Putamen (tissue), 1 donor: ENCODE results near the gene PRKN.
"Not testable (repeated sequence)": the region's sequence is repeated elsewhere in the genome, so short reads cannot be mapped to it uniquely, and the experiment has no call there.

Source experiments
- DNase-seq: peaks from one replicate; pipeline ENCODE4 v3.0.0-alpha.2; 2016; ENCODE audit warnings: low spot score

Gene PRKN

DNA sequence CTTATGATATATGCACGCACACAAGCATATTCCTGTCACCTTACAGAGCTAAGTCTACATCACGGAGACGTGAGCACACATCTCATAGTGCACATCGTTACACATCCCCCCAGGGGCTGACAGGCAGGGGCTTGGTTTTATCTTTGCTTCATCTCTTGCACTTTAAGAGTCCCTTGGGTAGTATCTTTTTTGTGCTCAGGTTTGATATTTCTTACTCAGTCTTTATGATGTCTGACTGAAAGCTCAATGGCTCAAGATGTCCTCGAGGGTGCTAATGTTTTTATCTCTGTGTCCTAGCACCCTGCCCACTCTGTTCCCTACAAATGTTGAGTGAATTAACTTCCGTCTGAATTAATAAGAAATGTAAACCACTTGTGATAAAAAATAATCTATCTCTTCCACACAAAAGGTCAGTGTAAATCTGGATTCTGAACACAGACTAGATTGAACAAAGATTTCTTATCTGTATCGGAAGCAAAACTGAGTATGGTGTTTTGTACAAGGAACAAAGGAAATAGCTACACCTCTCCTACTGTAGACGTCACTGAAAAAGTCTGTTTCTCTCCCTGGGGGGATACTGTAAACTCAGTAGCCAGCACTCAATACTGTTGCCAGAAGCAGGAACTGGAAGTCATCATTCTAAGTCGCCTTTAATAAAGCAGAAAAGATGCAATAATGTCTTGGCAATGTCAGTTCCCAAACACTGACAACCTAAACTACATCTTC is 195.1 kb downstream of the PRKN start:
- no peak for DNase-seq

DNA sequence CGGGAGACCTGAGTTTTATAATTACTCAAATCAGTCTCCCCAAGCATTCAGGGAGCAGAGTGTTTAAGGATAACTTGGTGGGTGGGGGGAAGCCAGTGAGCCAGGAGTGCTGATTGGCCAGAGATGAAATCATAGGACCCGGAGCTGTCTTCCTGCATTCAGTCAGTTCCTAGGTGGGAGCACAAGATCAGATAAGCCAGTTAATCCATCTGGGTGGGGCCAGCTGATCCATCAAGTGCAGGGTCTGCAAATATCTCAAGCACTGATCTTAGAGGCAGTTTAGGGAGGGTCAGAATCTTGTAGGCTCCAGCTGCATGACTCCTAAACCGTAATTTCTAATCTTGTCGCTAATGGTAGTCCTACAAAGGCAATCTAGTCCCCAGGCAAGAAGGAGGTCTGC is 196.2 kb downstream of the PRKN start:
- not testable (repeated sequence) for DNase-seq

- no peak for DNase-seq
These were observed 199.0 kb downstream of the PRKN start for GRCh38 chr6:162528538-162528937.

DNA sequence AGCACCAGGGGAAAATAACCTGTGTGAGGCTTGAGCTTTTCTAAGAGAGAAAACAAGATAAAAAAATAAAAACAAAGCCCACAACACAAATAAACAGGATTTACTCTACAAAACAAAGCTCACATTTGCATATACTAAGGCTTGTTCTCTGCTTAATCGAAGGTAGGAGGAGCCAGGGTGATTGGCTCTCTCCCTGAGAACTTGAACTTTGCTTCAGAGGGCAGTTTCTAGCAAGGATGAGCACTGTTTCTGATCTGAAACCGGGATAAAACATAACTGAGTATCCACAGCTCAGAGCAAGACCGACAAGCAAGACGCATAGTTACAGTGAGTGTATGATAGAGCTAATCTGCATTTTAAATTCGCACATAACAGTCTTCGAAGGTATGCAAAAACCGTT is 200.6 kb downstream of the PRKN start:
- DNase-seq: no peak

GRCh38 chr6:162525181-162525580 is 202.4 kb downstream of the PRKN start:
- DNase-seq: no peak

DNA sequence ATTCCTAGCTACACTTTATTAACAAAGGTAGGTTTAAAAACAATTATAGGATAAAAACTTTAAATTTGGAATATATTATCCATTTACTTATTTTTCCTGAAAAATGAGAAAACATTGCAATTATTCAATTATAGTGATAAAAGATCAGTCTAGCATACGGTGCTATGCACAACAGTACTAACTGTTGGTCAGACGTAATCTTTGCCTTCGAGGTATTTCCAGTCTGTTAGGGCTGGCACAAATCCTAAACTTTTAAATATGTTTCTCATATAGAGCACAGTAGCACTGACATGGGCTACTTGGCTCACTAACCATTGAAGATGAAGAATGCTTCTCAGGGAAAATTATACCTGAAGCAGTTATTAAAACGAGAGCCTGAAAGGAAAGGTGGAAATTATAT is 214.8 kb downstream of the PRKN start:
- DNase-seq: no peak

DNA sequence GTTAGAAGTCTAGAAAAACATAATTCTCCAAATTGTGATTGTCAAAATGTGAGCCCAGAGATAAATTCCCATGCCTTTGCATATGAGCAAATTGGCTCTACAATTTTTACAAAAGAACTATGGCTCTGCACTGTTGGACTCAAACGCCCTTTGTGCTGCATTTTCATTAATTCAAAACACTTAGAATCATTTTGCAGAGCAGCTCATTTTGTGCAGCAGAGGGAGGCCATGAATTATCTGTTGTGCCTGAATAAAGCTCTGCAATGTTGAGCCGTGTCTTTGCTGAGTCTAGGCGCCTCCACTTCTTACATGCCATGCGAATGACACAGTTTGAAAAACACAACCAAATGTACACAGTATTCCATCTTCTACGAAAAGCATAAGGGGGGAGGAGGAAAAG is 230.2 kb downstream of the PRKN start:
- peak; percentile 53 for DNase-seq

- no peak for DNase-seq
These were observed 233.6 kb downstream of the PRKN start for GRCh38 chr6:162493917-162494316.

DNA sequence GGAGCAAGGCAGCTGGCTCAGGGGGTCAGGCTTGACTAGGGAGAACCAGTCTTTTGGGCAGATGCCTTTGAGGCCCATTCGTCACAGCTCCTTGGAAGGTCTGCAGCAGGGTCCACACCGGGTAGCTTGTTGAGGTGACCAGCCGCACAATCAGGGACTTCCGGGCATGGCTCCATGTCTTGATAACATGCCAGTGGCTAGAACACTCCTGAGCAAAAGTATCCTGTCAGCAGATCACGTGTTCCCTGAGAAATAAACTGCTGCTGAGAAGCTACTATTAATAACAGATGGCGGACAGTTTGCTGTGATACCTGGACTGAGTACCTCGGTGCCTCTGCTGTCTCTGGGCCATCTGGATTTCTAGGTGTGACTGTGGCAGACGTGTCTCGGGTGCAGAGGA is 235.9 kb downstream of the PRKN start:
- no peak for DNase-seq

GRCh38 chr6:162489101-162489976 is 238.2 kb downstream of the PRKN start:
- DNase-seq: no peak

- DNase-seq: no peak
These were observed 239.1 kb downstream of the PRKN start for GRCh38 chr6:162488444-162488843.

DNA sequence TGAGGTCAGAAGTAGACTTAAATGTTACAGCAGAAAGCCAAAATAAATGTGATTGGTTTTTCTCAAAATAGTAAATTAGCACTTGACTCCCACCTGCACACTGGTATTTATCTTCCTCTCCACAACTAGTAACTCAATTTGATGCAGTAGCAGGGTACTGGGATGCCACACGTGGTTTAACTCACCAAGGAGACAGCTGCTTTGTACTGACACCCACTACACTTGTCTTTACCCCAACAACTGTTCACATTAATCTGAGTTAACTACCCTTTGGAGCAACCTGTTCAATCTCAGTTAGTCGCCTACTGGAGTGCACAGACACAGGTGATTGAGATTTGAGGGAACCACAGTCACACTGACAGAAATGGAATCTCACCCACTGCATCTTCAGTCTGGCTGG is 242.1 kb downstream of the PRKN start:
- DNase-seq: no peak

DNA sequence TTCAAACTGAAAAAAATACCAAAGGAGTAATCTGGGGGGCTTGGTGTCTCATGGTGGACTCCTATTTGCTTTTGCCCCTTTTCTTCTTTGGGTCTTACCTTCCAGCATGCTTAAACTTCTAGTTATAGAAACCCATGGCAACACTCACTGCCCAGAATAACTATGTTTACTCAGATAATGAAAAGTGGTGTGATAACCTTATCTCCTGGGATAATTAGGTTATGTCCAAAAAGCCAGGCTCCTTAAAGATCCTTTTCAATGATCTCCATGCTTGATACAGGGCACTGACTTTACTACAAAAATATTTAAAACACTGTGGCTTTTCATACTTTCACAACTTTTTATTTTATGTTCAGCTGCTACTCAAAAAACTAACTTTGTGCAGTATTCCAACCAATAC is 245.6 kb downstream of the PRKN start:
- DNase-seq: no peak

GRCh38 chr6:162481320-162481719 is 246.2 kb downstream of the PRKN start:
- no peak for DNase-seq

GRCh38 chr6:162478192-162478671 is 249.3 kb downstream of the PRKN start:
- no peak for DNase-seq

GRCh38 chr6:162474722-162475121 is 252.8 kb downstream of the PRKN start:
- DNase-seq: no peak

GRCh38 chr6:162471842-162472241 is 255.7 kb downstream of the PRKN start:
- no peak for DNase-seq

- DNase-seq: no peak
These were observed 259.2 kb downstream of the PRKN start for GRCh38 chr6:162468326-162468725.

DNA sequence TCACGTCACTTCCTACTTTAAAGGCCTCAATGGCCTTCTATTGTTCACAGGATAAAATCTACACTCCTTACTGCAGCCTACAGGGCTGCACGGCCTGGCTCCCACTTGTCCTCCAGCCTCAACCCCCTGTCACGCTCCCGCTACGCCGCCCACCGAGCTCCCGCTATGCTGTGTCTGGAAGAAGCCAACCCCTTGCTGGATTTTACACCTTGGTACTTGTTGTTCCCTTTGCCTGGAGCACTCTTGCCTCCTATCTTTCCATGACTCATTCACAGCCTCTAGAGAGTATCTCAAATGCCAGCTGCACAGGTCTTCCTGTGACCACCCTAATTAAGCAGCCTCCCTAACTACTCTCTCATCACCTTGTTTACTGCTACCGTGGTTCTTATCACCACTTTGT is 259.9 kb downstream of the PRKN start:
- DNase-seq: no peak

- DNase-seq: no peak
These were observed 264.0 kb downstream of the PRKN start for GRCh38 chr6:162463576-162463975.

DNA sequence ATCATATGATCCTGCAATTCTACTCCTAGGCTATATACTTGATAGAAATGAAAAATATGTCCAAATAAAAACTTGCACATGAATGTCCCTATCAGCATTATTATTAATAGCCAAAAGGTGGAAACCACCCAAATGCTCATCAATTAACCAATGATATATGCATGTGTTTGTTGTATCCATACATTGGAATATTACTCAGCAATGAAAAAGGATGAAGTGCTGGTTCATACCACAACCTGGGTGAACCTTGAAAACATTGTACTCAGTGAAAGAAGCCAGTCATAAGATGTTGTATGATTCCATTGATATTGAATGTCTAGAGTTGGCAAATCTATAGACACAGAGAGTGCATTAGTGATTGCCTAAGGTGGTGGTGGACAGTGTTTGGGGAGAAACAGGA is 267.6 kb downstream of the PRKN start:
- DNase-seq: no peak

DNA sequence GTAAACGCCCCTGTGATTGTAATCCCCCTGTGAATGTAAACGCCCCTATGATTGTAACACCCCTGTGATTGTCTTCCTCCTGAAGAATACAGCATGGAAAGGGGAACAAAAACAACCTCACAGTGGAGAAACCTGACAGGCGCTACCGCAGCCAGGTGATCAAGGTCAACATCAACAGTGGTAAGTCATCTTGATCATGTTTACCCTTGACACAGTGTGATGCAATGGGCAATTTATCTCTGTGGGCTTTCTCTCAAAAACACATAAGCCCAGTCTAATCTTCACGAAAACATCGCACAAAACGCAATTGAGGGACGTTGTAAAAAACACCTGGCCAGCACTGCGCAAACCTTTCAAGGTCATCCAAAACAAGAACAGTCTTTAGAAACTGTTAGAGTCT is 277.2 kb downstream of the PRKN start:
- DNase-seq: no peak

- DNase-seq: no peak
These were observed 279.3 kb downstream of the PRKN start for GRCh38 chr6:162448294-162448693.
